Neural cell (in vitro differentiated cells): ENCODE data around the gene CLK3. TPM values are rescaled to one million over a fixed set of nuclear protein-coding genes. Genes with fewer than 3 reads are reported as not detected.
A peak's percentile ranks its signal among the peaks of the same experiment; 100 is the strongest.

ENCODE experiments used
- H2AFZ ChIP-seq: fragments of 200-600, 300-800 bp; sonication (generic), shearing (Covaris generic); 2 replicates; pipeline ENCODE4 v1.6.0; 2014; ENCODE audit warnings: low read depth, mild to moderate bottlenecking, antibody characterized with exemption, low read length, moderate library complexity
- H3F3A ChIP-seq: fragments of 200-600 bp; shearing (Covaris generic); 2 replicates; pipeline ENCODE4 v1.6.1; 2016; ENCODE audit warnings: mild to moderate bottlenecking, moderate library complexity, mixed read lengths, antibody characterized with exemption, low read length; ENCODE audit not compliant: insufficient read depth, poor library complexity, severe bottlenecking
- H3K27ac ChIP-seq: fragments of 200-600, 300-800 bp; sonication (generic), shearing (Covaris generic); 2 replicates; pipeline ENCODE4 v1.5.1; 2014; ENCODE audit warnings: mild to moderate bottlenecking, low read length, moderate library complexity
- H3K27me3 ChIP-seq: fragments of 300-800, 200-600 bp; sonication (generic), shearing (Covaris generic); 2 replicates; pipeline ENCODE4 v1.6.0; 2014; ENCODE audit warnings: mild to moderate bottlenecking, low read depth, low read length, moderate library complexity; ENCODE audit not compliant: insufficient read depth
- H3K36me3 ChIP-seq: fragments of 300-800, 200-600 bp; sonication (generic), shearing (Covaris generic); 2 replicates; pipeline ENCODE4 v1.5.1; 2014; ENCODE audit warnings: mild to moderate bottlenecking, antibody characterized with exemption, low read length, moderate library complexity; ENCODE audit not compliant: insufficient read depth
- H3K4me2 ChIP-seq: fragments of 300-800, 200-600 bp; sonication (generic), shearing (Covaris generic); 2 replicates; pipeline ENCODE4 v1.6.0; 2014; ENCODE audit warnings: mild to moderate bottlenecking, low read length
- H3K4me3 ChIP-seq: fragments of 300-800, 200-600 bp; sonication (generic), shearing (Covaris generic); 2 replicates; pipeline ENCODE4 v1.5.1; 2014; ENCODE audit warnings: mild to moderate bottlenecking, low read length, moderate library complexity
- H3K79me2 ChIP-seq: fragments of 200-600 bp; shearing (Covaris generic); replicated peaks from 2 replicates; pipeline ENCODE4 v1.6.0; 2014; ENCODE audit warnings: mild to moderate bottlenecking, low read length, moderate library complexity; ENCODE audit not compliant: insufficient read depth
- H3K9ac ChIP-seq: fragments of 300-800, 200-600 bp; sonication (generic), shearing (Covaris generic); 2 replicates; pipeline ENCODE4 v1.6.1; 2016; ENCODE audit warnings: mild to moderate bottlenecking, low read length, mixed read lengths
- H3K9me2 ChIP-seq: fragments of 200-600 bp; shearing (Covaris generic); 2 replicates; pipeline ENCODE4 v1.6.1; 2016; ENCODE audit warnings: mild to moderate bottlenecking, low read length, mixed read lengths; ENCODE audit not compliant: insufficient read depth
- H3K9me3 ChIP-seq: fragments of 200-600, 300-800 bp; sonication (generic), shearing (Covaris generic); 2 replicates; pipeline ENCODE4 v1.6.1; 2016; ENCODE audit warnings: mild to moderate bottlenecking, mixed run types, low read length, moderate library complexity, mixed read lengths
- H4K20me1 ChIP-seq: fragments of 200-600 bp; shearing (Covaris generic); 2 replicates; pipeline ENCODE4 v1.6.1; 2016; ENCODE audit warnings: mild to moderate bottlenecking, mixed run types; ENCODE audit not compliant: insufficient read depth
- CTCF ChIP-seq: fragments of 450-650 bp; IDR thresholded peaks from 2 replicates; pipeline ENCODE4 v1.5.1; 2014; ENCODE audit warnings: antibody characterized with exemption, mild to moderate bottlenecking, moderate library complexity; ENCODE audit not compliant: poor library complexity, severe bottlenecking
- EP300 ChIP-seq: fragments of 450-650 bp; conservative IDR thresholded peaks from 2 replicates; pipeline ENCODE4 v1.6.1; 2014; ENCODE audit warnings: antibody characterized with exemption, mild to moderate bottlenecking, moderate library complexity; ENCODE audit not compliant: poor library complexity, severe bottlenecking
- EZH2 ChIP-seq: fragments of 200-600, 300-800 bp; shearing (Covaris generic), sonication (generic); IDR thresholded peaks from 2 replicates; pipeline ENCODE4 v1.6.1; 2014; ENCODE audit warnings: antibody characterized with exemption, low read length, borderline replicate concordance, mild to moderate bottlenecking; ENCODE audit not compliant: insufficient read depth, poor library complexity, severe bottlenecking
- MXI1 ChIP-seq: fragments of 450-650 bp; conservative IDR thresholded peaks from 2 replicates; pipeline ENCODE4 v1.6.1; 2014; ENCODE audit warnings: antibody characterized with exemption, mild to moderate bottlenecking; ENCODE audit not compliant: poor library complexity, severe bottlenecking
- POLR2AphosphoS5 ChIP-seq: IDR thresholded peaks from 2 replicates; pipeline ENCODE4 v1.6.1; 2012
- RAD21 ChIP-seq: fragments of 450-650 bp; conservative IDR thresholded peaks from 2 replicates; pipeline ENCODE4 v1.6.1; 2014; ENCODE audit warnings: antibody characterized with exemption, mild to moderate bottlenecking, moderate library complexity
- REST ChIP-seq: IDR thresholded peaks from 2 replicates; pipeline ENCODE4 v1.6.1; 2012; ENCODE audit warnings: borderline replicate concordance
- SMC3 ChIP-seq: fragments of 450-650 bp; conservative IDR thresholded peaks from 2 replicates; pipeline ENCODE4 v1.6.1; 2014; ENCODE audit warnings: antibody characterized with exemption, mild to moderate bottlenecking, moderate library complexity; ENCODE audit not compliant: poor library complexity
- TAF1 ChIP-seq: IDR thresholded peaks from 2 replicates; pipeline ENCODE4 v1.6.1; 2012; ENCODE audit warnings: low read depth
- polyA minus RNA-seq: library from RNA; depleted of rRNA, polyadenylated mRNA; stranded (reverse); fragments of >200 nt; gene quantifications from 2 replicates; pipeline ENCODE4 v1.2.3, GENCODE V29; 2014
- polyA plus RNA-seq: library from polyadenylated mRNA; depleted of rRNA; stranded (reverse); fragments of >200 nt; gene quantifications from 2 replicates; pipeline ENCODE4 v1.2.3, GENCODE V29; 2014

The CLK3 gene
- 88.3 and 91.5 TPM in 2 replicates for polyA plus RNA-seq
- polyA minus RNA-seq = 58.2 and 84.4 TPM in 2 replicates

- Histone ChIP-seq H3K79me2 (peaks cover 30% of the 10 kb centered on the region), H3K9me3 (no peaks in the 10 kb centered on the region), H3F3A (peaks cover 4% of the 10 kb centered on the region), H3K4me3 (peak within 1 kb of the TSS; percentile 98), H3K4me2 (peak within 1 kb of the TSS; percentile 99), H2AFZ (peak within 1 kb of the TSS; percentile 88), H3K36me3 (no peaks in the 10 kb centered on the region), H4K20me1 (peaks cover under 1% of the 10 kb centered on the region), H3K9me2 (no peaks in the 10 kb centered on the region), H3K27ac (peak within 1 kb of the TSS; percentile 91), H3K9ac (peak within 1 kb of the TSS; percentile 99), H3K27me3 (no peaks in the 10 kb centered on the region)
- TF ChIP-seq EP300 (peak; percentile 68), REST (no peak), EZH2 (no peak), CTCF (no peak), SMC3 (peak; percentile 35), TAF1 (peak; percentile 81), POLR2AphosphoS5 (peak; percentile 89), MXI1 (peak; percentile 75), RAD21 (peak; percentile 29)
Observed at GRCh38 chr15:74615508-74616365, at the start of gene CLK3. Gene CLK3 (plus strand): TSS chr15:74615836. CDS start chr15:74619197, 3,361 bp downstream.

- H3K9ac ChIP-seq = no peak overlapping the region
- no peaks in the 10 kb centered on the region for H3K36me3 ChIP-seq
- H3K79me2 ChIP-seq = peaks cover 5% of the 10 kb centered on the region
- TF ChIP-seq EZH2 (no peak), POLR2AphosphoS5 (no peak), EP300 (no peak), MXI1 (no peak), REST (no peak), SMC3 (no peak), CTCF (no peak), TAF1 (no peak), RAD21 (no peak)
- no peak overlapping the region for H3K4me3 ChIP-seq
- no peaks in the 10 kb centered on the region for H3K9me2 ChIP-seq
- no peaks in the 10 kb centered on the region for H3F3A ChIP-seq
- no peak overlapping the region for H3K27ac ChIP-seq
- H2AFZ ChIP-seq = no peak overlapping the region
- H4K20me1 ChIP-seq = no peaks in the 10 kb centered on the region
- no peaks in the 10 kb centered on the region for H3K9me3 ChIP-seq
- H3K4me2 ChIP-seq = no peak overlapping the region
- no peaks in the 10 kb centered on the region for H3K27me3 ChIP-seq
Observed at GRCh38 chr15:74568594-74568993, 47.0 kb upstream of the CLK3 start.
